SH-SY5Y (cell line): Measurements from ENCODE around the gene LRRK1.

Experiments used
- GATA2 ChIP-seq: IDR thresholded peaks from 2 replicates; pipeline ENCODE4 v1.6.1; 2011; ENCODE audit warnings: mild to moderate bottlenecking, low read depth, low read length
- GATA3 ChIP-seq: IDR thresholded peaks from 2 replicates; pipeline ENCODE4 v1.6.1; 2011; ENCODE audit warnings: low read depth, mild to moderate bottlenecking, low read length, moderate library complexity

DNA sequence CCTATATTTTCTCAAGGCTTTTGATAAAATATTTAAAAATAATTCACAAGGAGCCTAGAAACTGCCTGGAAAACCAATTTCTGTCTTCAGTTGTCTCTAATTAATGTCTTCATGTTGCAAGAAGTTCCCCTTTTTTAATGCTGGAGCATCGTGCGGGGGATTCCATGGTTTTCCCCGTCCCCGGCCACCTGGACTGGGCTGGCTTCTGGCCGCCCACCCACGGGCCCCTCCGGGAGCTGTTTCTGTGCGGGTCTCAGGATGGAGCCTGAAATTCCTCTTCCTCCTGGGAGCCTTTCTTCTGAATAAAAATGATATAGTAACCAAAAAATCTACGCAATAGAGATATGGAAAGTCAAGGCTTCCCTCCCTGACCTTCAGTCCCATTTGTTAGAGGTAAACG lies 8.1 kb upstream of the LRRK1 start:
- TF ChIP-seq GATA3 (no peak), GATA2 (no peak)
